HuH-7 (cell line): ENCODE measurements around the gene SYTL3.
A peak's percentile ranks its signal among the peaks of the same experiment; 100 is the strongest.
"Not testable (repeated sequence)": the region's sequence is repeated elsewhere in the genome, so short reads cannot be mapped to it uniquely, and the experiment has no call there.

Experiments
- DNase-seq: peaks from one replicate; pipeline ENCODE4 v3.0.0; 2011; ENCODE audit warnings: low spot score

Gene SYTL3

GRCh38 chr6:158777510-158777909, 127.7 kb downstream of the SYTL3 start:
- no peak for DNase-seq

GRCh38 chr6:158778005-158778527, 128.2 kb downstream of the SYTL3 start:
- DNase-seq, result no peak

GRCh38 chr6:158780246-158780884, 130.5 kb downstream of the SYTL3 start:
- DNase-seq, result no peak

DNA sequence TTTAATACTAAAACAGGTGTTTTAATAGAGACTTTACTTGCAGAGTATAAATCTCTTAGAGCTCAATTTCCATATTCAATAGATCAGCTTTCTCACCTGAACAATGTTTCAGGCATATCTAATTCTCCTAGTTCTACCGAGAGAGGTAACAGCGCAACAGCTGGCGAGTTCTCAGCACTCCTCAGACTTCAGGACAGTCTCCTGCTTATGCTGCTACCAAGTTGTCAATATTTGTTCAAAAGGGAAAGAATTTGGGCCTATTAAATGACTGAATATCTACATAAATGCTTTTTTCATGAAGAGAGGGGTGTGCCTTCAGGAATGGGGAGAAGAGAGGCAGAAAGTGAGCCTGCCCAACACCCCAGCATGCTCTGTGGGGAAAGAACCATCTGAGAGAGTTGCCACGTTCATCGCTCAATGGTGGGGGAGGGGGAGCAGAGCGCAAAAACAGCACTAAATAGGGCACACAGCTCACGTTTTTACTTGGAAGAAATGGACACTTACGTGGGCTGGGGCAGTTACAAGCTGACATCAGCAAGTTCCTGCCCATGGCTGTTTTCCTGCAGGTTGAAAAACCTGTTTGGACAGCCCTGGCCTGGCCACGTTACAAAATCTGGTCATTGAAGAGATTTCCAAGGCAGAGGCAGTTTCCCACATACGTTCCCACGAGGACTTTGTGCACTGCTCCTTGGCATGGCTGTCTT, 131.3 kb downstream of the SYTL3 start:
- DNase-seq, result no peak

DNA sequence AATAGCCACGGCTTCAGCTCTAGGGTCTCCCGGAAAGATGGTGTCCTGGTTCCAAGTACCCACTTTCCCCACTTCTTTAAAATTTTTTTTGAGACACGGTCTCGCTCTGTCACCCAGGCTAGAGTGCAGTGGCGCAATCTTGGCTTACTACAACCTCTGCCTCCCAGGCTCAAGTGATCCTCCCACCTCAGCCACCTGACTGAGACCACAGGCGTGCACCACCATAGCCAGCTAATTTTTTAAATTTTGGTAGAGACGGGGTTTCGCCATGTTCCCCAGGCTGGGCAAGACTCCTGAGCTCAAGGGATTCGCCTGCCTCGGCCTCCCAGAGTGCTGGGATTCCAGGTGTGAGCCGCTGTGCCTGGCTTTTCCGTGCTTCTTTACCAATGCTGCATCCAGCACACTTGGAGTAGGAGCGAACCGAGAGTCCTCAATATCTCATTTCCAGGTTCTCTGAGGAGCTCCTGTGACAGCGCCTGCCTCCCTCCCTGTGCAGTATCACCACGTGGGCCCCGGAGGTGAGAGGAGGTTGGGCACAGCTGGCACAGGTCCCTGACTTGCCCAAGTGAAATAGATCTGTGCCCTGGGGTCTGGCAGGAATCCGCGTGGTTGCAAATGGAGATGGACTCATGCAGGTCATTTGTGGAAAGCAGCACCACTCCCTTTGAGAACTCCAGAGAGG, 132.0 kb downstream of the SYTL3 start:
- DNase-seq, result no peak

- DNase-seq, result no peak
Observed at GRCh38 chr6:158782432-158783166, 132.7 kb downstream of the SYTL3 start.

DNA sequence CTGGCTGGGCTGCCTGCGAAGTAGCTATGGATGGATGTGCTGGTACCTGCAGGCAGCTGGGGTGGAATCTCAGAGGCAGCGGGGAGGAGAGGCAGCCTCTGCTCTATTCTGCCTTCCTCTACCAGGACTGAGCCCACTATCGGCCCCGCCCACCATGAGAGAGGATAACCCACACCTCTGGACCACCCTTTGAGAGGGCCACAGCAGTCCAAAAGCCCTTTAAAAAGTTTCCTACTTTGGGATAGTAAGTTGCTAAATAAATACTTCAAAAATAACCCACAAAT, 133.3 kb downstream of the SYTL3 start:
- DNase-seq, result no peak

- DNase-seq, result no peak
Observed at GRCh38 chr6:158783851-158784250, 134.0 kb downstream of the SYTL3 start.

- no peak for DNase-seq
Observed at GRCh38 chr6:158784505-158784904, 134.7 kb downstream of the SYTL3 start.

DNA sequence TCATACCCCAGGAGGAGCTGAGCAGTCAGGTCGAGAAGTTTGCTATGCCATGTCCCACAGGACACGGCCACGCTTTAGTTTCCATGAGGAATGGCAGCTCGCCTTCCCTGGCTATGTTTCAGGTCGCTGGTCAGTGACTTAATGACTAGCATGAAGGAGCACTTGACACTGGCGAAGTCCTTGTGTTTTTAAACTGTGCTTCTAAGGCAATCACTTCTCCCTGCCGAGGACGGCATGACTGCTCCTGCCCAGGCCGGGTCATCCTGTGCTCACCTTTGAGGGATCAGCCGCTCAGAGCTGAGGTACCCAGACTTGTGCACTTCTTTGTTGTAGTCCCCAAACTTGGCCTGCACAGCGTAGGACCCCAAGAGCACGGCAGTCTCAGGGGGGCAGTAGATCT, 135.2 kb downstream of the SYTL3 start:
- no peak for DNase-seq

GRCh38 chr6:158786645-158787304, 136.9 kb downstream of the SYTL3 start:
- DNase-seq, result no peak

GRCh38 chr6:158787395-158787794, 137.5 kb downstream of the SYTL3 start:
- no peak for DNase-seq

DNA sequence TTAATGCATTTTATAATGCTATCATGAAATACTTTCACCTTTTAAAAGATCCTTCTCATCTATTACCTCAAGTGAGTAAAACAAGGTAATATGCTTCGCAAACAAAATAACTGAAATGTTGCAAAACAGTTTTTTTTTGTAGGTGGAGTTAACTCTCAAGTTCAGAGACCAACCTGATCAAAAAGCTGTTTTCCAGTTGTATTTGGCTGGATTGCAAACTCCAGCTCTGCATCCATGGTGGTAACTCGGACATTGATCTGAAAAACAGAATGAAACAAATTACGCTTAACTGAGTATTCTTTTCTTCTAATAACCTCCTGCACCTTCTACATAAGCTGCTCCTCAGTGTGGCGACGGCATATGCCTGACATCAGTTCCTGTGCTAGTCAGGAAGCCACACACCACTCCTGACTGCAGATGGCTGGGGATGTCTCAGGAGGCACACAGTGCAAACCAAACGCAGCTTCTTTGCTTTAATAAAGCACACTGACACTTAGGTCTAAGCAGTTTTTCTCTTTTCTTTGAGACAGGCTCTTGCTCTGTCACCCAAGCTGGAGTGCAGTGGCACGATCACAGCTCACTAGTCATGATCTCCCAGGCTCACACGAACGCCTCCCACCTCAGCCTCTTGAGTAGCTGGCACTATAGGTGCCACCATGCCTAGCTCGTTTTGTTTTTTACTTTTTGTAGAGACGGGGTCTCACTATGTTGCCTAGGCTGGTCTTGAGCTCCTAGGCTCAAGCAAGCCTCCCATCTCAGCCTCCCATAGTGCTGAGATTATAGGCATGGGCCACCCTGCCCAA, 139.5 kb downstream of the SYTL3 start:
- DNase-seq, result no peak

DNA sequence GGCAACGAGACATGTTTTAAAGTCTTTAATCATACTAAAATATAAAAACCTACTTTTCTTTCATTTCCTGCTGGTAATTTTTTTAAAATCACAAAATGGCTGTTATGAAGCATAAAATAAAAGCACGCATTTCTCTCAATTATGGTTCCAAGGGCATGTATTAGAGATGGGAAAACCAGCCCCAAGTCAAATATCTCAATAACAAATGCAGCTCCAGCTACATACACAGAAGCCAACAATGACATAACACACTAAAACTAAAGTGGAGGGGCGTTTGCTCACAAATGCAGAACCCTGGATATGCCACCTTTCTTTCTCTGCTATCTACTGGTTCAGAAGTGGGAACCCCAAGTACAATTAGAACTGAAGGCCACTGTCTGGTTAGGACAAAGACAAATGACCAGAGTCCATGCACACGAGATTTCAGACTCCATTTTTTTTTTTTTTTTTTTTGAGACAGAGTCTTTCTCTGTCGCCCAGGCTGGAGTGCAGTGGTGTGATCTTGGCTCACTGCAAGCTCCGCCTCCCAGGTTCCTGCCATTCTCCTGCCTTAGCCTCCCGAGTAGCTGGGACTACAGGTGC, 141.5 kb downstream of the SYTL3 start:
- DNase-seq, result no peak

DNA sequence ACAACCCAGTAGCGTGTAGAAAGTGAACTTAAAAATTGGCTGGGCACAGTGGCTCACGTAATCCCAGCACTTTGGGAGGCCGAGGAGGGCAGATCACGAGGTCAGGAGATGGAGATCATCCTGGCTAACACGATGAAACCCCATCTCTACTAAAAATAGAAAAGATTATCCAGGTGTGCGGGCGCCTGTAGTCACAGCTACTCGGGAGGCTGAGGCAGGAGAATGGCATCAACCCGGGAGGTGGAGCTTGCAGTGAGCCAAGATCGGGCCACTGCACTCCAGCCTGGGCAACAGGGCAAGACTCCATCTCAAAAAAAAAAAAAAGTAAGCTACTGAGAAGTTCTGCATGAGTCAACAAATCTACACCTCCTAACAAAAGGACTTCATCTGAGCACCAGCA, 142.7 kb downstream of the SYTL3 start:
- not testable (repeated sequence) for DNase-seq

DNA sequence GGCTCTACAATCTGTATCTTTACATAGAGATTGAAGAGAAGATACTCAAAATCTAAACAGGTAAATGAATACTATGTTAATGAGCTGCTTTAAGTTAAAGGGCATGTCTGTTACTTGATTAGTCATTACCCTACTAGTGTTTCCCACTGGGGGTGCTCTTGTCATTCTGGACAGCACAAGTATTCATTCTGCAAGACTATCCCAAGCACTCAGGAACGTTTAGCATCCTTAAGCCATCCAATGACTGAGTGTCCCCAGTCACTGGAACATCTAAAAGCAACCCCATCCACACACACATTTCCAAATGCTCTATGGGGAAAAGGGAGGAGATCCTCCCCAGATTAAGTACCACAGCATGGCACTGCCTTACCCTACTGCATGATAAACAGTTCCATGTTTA, 143.6 kb downstream of the SYTL3 start:
- peak; percentile 64 for DNase-seq

GRCh38 chr6:158795516-158795915, 145.7 kb downstream of the SYTL3 start:
- DNase-seq, result no peak

DNA sequence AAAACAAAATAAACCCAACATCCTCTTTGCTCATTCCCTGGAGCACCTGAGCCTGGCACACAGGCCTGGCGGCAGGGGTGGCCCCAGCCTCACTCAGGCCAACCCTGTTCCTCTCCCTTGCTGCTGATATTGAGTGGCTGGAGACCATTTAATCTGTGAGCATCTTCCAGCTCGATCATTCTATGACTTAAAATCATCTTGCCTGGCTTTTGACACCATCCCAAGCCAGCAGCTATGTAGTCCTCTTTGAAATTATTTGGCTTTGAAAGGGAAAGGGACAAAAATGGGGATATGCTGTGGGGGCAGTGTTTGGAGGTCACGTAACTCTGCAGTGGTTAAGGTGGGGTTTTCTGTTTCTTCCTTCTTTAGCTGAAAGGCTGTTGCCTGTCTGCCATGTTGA, 146.5 kb downstream of the SYTL3 start:
- DNase-seq, result no peak

DNA sequence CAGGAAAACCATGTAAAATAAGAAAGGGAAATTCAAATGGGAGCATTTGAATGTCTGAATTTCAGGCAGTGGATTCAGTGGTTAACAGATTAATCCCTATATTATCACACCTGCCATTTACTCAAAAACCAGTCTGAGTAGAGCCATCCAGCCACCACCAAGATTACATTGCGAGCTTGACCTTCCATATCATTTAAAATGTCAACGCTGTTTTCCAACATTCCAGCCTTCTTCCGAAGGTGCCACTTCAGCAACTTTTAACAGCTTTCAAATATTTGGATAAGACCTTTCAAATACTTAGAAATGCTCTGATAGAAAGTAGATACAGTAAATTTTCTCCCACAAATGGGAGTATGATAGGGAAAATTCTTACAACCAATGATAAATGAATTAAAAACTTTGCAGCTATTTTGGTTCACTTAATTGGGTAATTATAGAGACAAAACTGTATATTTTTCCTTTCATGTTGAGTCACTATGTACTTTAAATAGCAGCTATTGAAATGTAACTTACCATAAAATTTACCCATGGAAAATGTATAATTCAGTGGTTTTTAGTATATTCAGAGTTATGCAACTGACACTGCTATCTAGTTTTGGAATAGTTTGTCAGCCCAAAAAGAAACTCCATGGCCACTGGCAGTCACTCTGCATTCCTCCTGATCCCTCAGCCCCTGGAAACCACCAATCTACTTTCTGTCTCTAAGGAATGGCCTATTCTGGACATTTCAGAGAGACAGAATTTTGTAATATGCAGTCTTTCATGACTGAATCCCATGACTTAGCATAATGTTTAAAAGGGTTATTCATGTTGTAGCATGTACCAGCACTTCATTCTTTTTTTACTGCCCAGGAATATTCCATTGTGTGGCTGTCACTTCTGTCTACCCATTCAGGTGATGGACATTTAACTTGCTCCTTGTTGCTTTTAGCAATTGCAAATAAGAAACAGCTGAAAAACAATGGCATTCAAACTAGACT, 147.8 kb downstream of the SYTL3 start:
- DNase-seq, result no peak

- DNase-seq, result no peak
Observed at GRCh38 chr6:158798311-158798710, 148.5 kb downstream of the SYTL3 start.
